Prostate gland (tissue), 2 donors: ENCODE data around the gene ACBD3.

Experiments used
- POLR2AphosphoS5 ChIP-seq: sonication (generic); formaldehyde crosslinking; IDR thresholded peaks from one replicate; pipeline ENCODE4 v1.6.1; 2017; ENCODE audit warnings: antibody characterized with exemption
- TF ChIP-seq, protein P1 (sequence below), 4 experiments: fragments of 200-600 bp in 2 of 4; fragments of 450-650 bp in 2 of 4; sonication (generic) in 2 of 4; IDR thresholded peaks; 1 replicate in 3 of 4; 2 replicates in 1 of 4; pipeline ENCODE4 v1.5.1; 2016 to 2019; ENCODE audit warnings: antibody characterized with exemption in 4 of 4, mild to moderate bottlenecking in 2 of 4, moderate library complexity in 2 of 4

GRCh38 chr1:226203655-226204054, 17.1 kb upstream of the ACBD3 start:
- TF ChIP-seq POLR2AphosphoS5: no peak
- TF ChIP-seq, protein P1, sequence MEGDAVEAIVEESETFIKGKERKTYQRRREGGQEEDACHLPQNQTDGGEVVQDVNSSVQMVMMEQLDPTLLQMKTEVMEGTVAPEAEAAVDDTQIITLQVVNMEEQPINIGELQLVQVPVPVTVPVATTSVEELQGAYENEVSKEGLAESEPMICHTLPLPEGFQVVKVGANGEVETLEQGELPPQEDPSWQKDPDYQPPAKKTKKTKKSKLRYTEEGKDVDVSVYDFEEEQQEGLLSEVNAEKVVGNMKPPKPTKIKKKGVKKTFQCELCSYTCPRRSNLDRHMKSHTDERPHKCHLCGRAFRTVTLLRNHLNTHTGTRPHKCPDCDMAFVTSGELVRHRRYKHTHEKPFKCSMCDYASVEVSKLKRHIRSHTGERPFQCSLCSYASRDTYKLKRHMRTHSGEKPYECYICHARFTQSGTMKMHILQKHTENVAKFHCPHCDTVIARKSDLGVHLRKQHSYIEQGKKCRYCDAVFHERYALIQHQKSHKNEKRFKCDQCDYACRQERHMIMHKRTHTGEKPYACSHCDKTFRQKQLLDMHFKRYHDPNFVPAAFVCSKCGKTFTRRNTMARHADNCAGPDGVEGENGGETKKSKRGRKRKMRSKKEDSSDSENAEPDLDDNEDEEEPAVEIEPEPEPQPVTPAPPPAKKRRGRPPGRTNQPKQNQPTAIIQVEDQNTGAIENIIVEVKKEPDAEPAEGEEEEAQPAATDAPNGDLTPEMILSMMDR (IDR thresholded peaks at IDR 0.05): no peak
